NOMO-1 treated with dmso at 0.1 percent for 144 hours (cell line): ENCODE results near the gene KLF6.
A peak's percentile ranks its signal among the peaks of the same experiment; 100 is the strongest.

Experiments used
- DNase-seq: peaks from one replicate; lab custom pipeline; 2025; ENCODE audit not compliant: unreplicated experiment; lab: John Stamatoyannopoulos, UW

The KLF6 gene

DNA sequence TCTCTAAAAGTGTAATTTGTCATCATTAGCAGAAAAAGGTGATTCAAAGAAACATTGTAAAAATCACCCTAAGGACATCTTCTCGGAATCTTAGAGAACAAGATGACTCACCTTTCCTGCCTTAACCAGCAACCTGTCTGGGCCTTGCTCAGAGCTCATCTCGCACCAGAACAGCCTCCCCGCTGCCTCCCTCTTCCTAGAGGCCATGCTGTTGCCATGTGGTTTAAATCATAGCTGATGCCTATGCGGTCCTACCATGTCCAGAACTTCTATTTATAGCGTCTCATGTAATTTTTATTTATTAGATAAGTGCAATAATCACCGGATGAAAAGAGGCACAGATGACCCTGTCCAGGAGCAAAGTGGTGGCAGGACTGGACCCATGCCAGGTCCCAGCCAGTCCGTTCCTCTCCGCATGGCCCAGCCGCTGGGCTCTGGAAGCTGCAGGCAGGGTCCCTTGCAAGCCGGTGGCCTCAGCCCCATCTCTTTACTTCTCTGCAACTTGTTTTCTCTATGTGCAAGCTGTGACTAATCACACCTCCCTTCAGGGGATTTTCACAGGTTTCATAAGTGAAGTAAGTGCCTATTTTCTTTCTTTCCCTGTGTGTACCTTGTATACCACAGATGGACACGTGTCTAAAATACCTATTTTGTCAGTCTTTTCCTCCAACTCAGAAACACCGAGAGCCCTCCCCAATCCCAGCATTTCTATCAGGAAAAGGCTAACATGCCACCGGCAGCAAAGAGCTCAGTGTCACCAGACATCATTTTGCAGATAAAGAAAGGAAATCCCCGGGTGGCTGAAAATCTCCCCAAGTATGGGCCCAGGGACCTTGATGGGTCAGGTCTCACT, 27.1 kb downstream of the KLF6 start:
- no peak for DNase-seq

DNA sequence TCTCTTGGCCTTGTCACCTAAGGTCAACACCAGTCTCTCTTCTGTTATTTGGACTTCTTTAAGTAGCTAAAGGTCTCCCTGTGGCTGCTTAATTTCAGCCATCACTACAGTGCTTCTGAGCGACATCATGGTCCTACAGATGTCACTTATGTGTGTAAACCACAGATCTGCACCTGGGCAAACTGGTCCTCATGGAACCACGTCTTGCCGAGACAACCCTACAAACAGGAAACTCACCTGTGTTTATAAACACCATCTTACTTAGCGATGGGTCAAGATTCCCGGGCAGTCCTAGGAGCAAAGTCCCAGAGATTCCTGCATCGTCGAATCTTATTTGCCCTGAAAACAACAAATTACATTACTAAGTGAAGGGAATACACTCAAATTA, 27.8 kb downstream of the KLF6 start:
- no peak for DNase-seq

DNA sequence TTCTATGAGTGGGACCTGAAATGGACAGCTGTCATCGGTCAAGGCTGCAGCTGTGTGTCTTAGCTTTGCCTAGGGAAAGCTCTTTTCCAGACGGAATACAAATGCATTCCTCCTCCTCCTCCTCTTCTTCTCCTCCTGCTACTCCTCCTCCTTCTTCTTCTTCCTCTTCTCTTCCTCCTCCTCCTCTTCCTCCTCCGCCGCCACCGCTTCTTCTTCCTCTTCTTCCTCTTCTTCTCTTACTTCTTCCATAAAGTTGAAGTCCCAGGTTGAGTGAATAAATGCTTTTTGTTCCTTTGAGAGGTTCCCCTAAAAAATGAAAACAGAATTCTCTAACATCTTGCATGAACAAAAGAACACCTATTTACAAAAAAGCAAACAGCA, 28.7 kb downstream of the KLF6 start:
- DNase-seq = no peak

DNA sequence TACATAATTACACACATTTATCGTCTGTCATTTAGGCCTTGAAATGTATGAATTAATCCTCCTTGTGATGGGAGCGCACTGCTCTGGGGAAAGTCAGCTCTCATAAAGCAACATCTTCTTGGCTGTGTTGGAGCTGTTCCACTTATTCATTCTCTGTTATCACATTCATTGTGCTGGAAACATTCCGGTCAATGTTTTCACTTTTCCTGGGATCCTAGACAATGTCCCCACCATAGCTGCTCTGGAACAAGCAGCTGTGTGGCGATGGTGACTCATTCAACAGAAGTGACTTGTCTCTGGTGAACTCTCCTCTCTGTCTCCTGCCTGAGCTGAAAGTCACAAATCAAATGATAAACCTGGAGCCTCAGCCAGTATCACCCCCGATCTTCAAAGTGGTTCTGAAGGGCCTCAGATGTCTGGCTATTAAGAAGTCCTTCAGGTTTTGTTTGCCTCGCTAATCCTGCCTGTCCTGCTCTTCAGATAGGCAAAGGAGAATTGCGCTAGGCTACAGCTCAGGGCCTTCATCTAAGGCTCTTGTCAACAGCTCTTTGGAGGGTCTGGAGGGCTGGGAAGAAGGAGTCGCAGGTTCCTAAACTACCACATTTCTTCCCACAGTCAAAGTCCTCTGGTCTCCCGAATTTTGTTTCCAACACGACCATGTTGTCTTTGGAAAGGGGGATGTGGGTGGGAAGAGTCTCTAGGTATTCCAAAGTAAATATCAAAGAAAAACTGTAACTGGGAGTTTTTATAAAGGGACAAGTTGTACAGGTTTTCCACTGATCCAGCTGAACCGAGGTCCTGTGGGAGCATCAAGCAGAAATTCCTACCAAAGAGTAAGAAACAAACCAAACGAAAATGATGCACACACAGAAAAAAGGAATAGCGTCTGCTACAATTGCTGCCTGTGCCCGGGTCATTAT, 29.3 kb downstream of the KLF6 start:
- no peak for DNase-seq

DNA sequence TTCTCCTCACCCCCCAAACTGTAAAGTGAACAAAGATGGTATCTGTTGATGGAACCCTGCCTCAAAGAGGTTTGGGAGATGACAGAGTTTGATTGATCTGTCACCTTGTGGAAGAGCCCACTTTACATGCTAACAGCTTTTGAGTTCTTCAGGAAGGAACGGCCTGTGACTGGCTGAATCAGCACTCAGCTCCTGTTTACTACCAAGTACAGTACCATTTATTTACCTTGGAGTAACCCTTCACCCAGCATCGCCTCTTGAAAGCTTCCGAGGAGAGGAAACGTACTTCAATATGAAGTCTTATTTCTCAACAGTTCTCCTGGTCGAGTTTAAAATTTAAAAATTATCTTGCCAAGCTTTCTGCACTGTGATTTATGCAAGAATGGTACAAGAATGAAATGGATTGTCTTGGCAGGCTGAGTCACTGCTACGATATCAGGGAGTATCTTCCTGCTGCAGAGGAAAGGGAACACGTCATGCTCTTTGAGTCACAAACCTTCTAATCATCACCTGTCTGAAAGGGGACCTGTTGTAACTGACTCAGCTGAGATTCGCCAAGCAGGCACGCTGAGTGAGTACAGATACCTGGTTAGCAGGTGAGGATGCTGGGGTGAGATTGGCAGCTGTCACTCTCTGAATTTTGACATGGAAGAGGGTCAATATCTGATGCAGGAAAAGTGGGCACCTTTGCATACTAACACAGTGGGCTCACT, 30.1 kb downstream of the KLF6 start:
- DNase-seq = no peak

DNA sequence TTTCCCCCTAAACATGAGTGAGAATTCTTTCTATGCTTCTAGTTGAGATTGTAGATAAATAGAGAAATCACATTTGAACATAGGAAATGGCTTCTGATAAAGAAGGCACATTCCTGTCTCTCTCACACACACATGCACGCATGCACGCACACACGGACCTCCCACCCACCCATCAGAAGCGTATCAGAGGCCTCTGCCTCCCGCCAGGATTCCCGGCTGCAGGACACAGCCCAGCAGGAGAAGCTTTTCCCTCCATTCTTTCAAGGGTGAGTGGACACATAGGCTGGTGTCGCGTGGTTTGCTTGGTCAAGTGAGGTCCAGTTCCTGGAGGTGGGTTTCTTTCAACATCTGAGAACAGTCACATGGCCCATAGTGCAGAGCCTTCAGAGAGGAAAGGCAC, 34.2 kb downstream of the KLF6 start:
- DNase-seq = no peak

DNA sequence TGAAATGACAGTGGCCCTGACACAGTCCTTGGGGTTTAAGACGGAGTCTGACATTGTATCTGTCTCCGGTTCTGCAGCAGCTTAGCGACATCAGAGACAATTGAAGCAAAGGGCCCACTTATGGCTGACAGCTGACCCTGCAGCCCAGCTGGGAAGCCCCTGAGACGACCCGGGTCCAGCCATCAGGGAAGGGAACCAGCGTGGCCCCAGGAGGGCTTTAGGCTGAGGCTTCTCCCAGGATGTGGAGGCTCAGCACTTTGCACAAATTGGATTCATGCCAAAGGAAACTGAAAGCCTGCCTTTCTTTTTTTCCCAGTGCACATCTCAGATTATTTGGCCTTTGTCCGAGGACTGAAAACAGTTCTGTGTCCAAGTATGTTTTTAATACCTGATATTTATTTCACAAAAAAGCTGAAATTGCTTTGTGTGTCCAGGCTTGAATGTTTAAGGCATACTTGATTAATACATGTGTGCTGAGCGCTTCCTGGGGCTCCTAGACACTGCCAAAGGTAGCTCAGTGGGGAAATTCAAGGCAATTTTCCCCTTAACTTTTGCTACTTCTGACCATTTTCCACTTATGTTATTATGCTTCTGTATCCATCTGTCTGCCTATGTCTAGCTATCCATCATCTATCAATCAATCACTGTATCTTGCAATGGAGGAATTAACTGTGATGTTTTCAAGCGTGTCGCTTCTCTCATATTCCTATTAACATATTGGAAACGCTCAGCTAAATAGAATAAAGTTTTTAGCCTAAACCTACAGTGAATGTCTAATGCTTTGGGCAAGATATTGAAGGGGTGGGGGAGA, 34.8 kb downstream of the KLF6 start:
- peak; percentile 66 for DNase-seq

DNA sequence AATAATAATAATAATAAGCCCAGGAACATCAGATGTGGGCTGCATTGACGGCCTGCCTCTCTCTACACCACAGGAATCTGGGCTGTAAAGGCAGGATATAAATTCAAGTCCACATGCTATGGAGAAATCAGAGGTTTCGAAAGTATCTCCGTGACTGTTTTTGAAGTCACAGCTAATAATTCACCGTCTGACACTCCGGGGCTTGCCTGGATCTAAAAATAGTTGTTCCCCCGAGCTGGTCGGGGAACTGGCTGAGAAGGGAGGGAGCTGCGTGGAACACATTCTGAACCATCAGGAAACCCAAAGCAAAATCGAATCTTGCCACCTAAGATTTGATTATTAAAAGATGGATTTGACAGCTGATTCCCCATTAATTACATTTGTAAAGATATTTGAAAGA, 35.4 kb downstream of the KLF6 start:
- DNase-seq = peak; percentile 75

DNA sequence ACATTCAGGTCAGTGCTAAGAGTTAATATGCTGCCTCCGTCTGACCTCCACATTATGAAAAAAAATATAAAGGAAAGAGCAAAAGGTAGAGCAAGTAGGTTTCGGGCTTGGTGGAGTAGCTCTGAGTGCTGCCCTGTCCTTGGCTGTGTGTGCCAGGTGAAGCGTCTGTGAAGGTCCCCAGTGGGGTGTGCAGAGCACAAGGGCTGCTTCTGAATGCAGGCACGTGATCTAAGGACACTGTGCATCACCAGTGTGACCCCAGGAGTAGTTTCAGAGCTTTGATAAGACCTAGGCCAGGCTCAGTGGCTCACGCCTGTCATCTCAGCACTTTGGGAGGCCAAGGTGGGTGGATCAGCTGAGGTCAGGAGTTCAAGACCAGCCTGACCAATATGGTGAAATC, 36.0 kb downstream of the KLF6 start:
- no peak for DNase-seq

DNA sequence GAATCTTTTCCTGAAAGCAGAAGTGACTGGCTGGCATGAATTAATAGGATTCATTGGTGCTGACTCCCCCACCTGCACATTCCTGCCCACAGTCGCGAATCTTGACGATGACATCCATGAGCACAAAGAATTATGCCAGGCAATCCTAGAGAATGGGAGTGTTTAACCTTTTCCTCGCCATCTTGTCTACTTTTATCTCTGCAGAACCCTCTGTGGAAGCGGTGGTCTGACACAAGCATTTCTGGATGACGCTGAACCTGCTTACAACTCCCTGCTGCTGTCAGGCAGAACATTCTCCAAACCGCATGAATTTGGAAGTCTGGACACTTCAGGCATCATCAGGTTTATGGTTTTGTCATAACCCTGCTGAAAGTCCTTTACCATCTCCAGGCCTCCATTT, 36.5 kb downstream of the KLF6 start:
- DNase-seq = no peak

DNA sequence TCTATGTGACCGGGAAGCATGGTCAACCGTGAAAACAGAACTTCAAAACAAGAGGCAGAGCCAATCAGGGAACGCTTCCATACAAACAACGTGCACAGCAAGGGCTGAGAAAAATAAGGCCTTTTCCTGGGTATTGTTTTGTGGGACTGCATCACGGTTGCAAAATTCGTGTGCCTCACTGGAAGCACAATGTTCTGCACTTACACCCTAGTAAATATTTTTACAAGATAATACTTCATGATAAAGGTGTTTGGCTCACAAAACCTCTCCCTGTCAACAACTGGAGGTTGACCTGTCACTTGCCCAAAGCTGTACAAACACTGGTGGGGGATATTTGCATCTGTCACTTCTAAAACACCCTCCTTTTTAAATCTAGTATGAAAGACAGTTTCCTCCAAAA, 37.0 kb downstream of the KLF6 start:
- no peak for DNase-seq

DNA sequence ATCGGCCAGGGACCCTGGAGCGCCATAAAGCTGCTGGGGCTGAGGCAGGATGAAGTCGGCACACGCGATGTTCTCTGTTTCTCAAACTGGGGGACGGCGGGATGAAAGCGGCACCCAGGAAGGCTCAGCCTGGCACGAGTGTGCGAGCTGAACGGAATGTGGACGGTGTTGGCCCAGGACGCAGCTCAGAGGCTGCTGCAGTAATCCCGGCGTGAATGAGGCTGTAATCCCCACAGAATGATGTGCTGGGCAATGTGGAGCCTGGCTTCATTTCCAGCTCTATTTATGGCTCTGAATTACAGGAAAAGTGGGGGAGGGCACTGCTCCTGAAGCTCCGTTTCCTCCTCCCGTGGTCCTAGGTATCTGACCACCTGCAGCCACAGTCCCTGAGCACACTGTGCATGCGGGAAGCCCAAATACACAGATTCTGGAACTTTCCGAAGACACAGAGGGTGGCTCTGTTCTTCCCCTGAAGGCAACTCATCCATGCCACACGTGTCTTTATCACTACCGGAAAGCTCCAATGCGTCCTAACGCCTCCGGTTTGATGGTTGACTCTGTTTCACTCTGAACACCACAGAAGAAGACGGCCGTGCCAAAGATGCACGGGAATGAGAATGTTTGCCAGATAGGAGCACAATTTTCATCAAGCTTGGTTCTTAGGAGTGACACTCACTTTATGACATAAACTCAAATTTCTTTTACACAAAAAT, 37.6 kb downstream of the KLF6 start:
- no peak for DNase-seq

DNA sequence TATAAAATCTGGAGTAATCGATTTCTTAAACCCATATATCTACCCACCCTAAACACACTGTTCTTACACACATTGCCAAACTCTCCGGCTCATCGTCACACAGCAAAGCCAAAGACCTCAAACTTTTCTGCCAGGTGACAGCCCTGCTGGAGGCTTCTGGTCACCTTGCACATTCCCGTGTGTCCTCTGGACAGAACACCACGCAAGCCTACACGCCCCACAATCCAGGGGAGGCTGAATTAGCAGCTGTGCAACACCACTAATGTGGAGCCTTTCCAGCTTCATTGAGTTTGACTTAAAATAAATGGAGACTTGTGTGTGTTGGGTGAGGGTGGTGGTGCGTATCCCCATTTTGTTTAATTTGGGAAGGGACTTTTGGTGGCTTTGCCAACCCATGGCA, 38.4 kb downstream of the KLF6 start:
- DNase-seq = no peak

DNA sequence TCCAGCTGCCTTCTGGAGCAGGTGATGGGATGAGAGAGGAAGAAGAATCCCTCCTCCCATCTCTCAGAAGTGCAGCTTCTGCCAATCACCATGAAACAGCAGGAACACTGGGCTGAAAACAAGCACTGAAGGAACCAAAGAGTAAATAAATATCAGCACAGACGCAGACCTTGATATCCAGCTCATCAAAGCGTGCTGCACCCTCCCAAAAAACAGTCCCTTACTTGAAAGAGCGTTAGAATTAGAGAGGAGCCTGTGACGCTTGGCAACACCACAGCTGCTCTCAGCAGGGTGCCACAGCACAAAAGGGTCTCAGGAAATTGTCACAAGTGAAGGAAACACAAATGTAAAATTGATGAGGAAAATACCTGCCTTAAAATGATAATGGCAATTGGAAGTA, 39.5 kb downstream of the KLF6 start:
- no peak for DNase-seq

DNA sequence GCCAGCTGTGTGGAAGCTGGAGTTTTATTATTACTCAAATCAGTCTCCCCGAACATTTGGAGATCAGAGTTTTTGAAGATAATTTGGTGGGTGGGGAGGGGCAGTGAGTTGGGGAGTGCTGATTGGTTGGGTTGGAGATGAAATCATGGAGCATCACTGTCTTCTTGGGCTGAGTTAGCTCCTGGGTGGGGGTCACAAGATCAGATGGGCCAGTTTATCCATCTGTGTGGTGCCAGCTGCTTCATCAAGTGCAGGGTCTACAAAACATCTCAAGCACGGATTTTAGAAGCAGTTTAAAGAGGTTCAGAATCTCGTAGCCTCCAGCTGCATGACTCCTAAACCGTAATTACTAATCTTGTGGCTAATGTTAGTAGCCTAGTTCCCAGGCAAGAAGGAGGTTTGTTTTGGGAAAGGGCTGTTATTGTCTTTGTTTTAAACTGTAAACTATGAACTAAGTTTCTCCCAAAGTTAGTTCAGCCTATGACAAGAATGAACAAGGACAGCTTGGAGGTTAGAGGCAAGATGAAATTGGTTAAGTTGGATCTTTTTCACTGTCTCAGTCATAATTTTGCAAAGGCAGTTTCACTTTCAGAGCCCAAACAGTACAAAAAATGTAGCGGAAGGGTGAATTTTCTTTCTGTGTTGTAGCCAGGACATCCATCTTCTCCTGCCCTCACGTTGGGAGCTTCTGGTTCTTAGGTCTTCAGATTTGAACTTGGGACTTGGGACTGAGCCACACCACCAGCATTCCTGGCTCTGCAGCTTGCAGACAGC, 43.1 kb downstream of the KLF6 start:
- no peak for DNase-seq

DNA sequence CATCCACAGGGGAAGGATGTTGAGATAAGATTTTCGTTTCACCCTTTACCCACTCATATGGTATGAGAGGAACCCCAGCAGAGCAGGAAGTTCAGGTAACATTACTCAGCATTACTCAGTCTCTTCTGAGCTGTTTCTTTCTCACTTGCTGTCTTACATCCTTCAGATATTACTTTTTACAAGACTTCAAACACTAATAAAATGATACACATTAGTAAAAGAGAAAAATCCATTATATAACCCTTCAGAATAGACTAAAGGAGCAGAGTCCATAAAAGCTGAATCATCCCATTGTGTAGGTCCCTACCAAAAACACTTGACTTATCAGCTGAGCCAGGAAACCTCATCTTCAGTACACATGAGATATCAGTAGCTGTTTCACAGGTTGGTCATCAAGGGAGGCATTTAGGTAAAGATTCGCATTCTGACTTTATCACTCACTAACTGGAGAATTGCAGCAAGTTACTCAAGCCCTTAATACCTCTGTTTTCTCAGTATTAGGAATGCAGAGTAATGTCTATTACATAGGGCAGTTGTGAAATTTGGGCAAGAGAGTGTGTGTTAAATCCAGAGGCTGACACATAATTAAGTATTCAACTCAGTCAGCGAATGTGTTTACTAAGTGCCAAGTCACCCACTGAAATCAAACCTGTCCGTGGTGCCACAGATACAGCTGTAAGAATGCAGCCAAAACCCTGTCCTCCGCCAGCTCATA, 44.7 kb downstream of the KLF6 start:
- peak; percentile 12 for DNase-seq

DNA sequence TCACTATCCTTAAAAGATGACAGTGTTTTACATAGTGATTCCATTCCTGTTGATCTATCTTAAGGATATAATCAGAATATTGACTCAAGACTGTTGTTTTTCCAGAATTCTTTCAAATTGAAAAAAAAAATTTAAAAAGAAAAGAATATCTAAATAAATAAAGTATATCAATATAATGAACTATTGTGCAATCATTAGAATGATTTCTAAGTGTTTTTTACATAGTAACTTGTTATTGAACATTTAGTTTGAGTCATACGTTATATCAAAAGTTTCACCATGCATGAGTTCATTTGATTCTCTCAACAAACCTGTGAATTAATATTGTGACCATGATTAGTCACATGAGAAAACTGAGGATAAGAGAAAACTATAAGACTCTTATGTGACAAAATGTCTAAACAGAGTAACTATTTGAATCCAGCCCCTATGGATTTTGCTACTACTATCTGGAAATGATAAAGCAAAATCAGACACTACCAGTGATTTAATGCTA, 46.1 kb downstream of the KLF6 start:
- no peak for DNase-seq

DNA sequence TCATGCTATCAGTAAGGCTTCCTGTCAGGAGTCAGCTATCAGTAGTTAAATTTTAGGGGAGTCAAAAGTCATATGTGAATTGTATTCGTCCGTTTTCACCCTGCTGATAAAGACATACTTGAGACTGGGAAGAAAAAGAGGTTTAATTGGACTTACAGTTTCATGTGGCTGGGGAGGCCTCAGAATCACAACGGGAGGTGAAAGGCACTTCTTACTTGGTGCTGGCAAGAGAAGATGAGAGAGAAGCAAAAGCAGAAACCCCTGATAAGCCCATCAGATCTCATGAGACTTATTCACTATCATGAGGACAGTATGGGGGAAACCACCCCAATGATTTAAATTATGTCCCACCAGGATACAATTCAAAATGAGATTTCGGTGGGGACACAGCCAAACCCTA, 47.1 kb downstream of the KLF6 start:
- DNase-seq = no peak

DNA sequence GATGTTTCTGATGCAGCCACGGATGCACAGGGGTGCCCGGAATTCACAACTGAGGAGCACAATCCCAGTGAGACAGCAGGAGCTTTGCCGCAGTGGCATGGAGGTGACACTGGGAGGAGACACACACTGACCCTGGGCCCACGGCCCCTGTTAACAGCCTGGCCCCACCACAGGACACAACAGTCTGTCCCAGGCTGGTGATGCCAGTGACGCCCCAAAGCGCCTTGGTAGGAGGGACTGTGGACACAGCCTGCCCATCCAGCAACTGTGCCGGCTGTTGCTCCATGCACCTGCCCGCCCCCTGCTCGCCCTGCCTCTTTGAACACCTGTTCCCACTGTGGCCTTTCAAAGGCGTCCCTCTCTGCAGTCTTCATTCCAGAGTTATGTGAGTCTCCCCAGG, 49.8 kb downstream of the KLF6 start:
- DNase-seq = no peak
